Common myeloid progenitor, CD34-positive (primary cell): Measurements from ENCODE around the gene HDAC4.
A peak's percentile ranks its signal among the peaks of the same experiment; 100 is the strongest.

ENCODE experiments used
- CTCF ChIA-PET: fragments of 350-600 bp; sonication (Branson Sonifier 250); formaldehyde crosslinking; loops from one replicate; lab custom pipeline; 2021; ENCODE audit warnings: antibody characterized with exemption; lab: Charles Lee
- POLR2A ChIA-PET: fragments of 350-600 bp; sonication (Branson Sonifier 250); formaldehyde crosslinking; loops from one replicate; lab custom pipeline; 2021; ENCODE audit warnings: antibody characterized with exemption; lab: Charles Lee
- DNase-seq, 3 donors: peaks; one replicate each; pipeline versions ENCODE4 v3.0.0 to v3.0.0-alpha.2; 2013
- H3K27ac ChIP-seq, 2 experiments: 1 replicate in 1 of 2; 2 replicates in 1 of 2; pipeline ENCODE4 v1.7.0; 2013; ENCODE audit warnings: inconsistent platforms in 2 of 2, low read length in 2 of 2, mild to moderate bottlenecking in 2 of 2, low read depth in 1 of 2, moderate library complexity in 1 of 2; ENCODE audit not compliant: severe bottlenecking in 2 of 2, insufficient read depth in 1 of 2, poor library complexity in 1 of 2
- H3K27me3 ChIP-seq, 5 experiments: replicated peaks in 2 of 5; 1 replicate in 3 of 5; 2 replicates in 2 of 5; pipeline versions ENCODE4 v1.6.1 to v1.7.0; 2013; ENCODE audit warnings: low read length in 4 of 5, mild to moderate bottlenecking in 2 of 5, moderate library complexity in 2 of 5, inconsistent platforms in 1 of 5; ENCODE audit not compliant: insufficient read depth in 5 of 5, control insufficient read depth in 4 of 5
- H3K36me3 ChIP-seq, 4 experiments: 1 replicate in 2 of 4; 2 replicates in 2 of 4; pipeline versions ENCODE4 v1.6.1 to v1.7.0; 2013; ENCODE audit warnings: low read length in 3 of 4, control low read depth in 1 of 4, mild to moderate bottlenecking in 1 of 4; ENCODE audit not compliant: control insufficient read depth in 4 of 4, insufficient read depth in 4 of 4
- H3K4me1 ChIP-seq, 4 experiments: 1 replicate in 3 of 4; 2 replicates in 1 of 4; pipeline versions ENCODE4 v1.6.1 to v1.7.1; 2013; ENCODE audit warnings: low read length in 3 of 4, mild to moderate bottlenecking in 3 of 4, control low read depth in 1 of 4, inconsistent platforms in 1 of 4, moderate library complexity in 1 of 4; ENCODE audit not compliant: control insufficient read depth in 4 of 4, insufficient read depth in 4 of 4; ENCODE audit errors: control extremely low read depth in 1 of 4
- H3K4me3 ChIP-seq, 7 experiments: 1 replicate in 4 of 7; 2 replicates in 3 of 7; pipeline versions ENCODE4 v1.5.1 to v1.7.0; 2013; ENCODE audit warnings: mild to moderate bottlenecking in 7 of 7, low read length in 6 of 7, moderate library complexity in 6 of 7, inconsistent platforms in 2 of 7, low read depth in 2 of 7, control low read depth in 1 of 7; ENCODE audit not compliant: insufficient read depth in 4 of 7, control insufficient read depth in 1 of 7; ENCODE audit errors: extremely low read depth in 1 of 7
- H3K9me3 ChIP-seq, 5 experiments: 1 replicate in 4 of 5; 2 replicates in 1 of 5; pipeline versions ENCODE4 v1.6.1 to v1.7.1; 2013; ENCODE audit warnings: low read length in 4 of 5, mild to moderate bottlenecking in 2 of 5, inconsistent platforms in 1 of 5, low read depth in 1 of 5, moderate library complexity in 1 of 5; ENCODE audit not compliant: control insufficient read depth in 4 of 5, insufficient read depth in 2 of 5; ENCODE audit errors: control extremely low read depth in 1 of 5
- WGBS: methylation state at CpG from one replicate; pipeline ENCODE4 v1.1.5; 2013; ENCODE audit not compliant: insufficient coverage; 5-methylcytosine and 5-hydroxymethylcytosine counted together

HDAC4 gene

GRCh38 chr2:239330836-239331235 is 70.0 kb downstream of the HDAC4 start:
- ChIA-PET POLR2A (no interaction called here), CTCF (interaction anchor here (1.1 kb wide), 1 partner anchor 8 kb away, joined by 5 read pairs; no protein-coding TSS in a partner anchor)
- 98% methylated on average over 12 of the region's 14 CpGs for WGBS

GRCh38 chr2:239329972-239330572 is 70.7 kb downstream of the HDAC4 start:
- no peak overlapping the region for H3K4me3 ChIP-seq
- no peak for DNase-seq
- no peaks in the 10 kb centered on the region for H3K9me3 ChIP-seq
- H3K36me3 ChIP-seq = peaks cover 0 to 4% (median 0%) of the 10 kb centered on the region in 4 experiments
- CTCF ChIA-PET = no interaction called here
- POLR2A ChIA-PET = no interaction called here
- WGBS = 92% methylated on average over 11 of the region's 15 CpGs
- H3K4me1 ChIP-seq = peaks cover 0 to 19% (median 7%) of the 10 kb centered on the region in 4 experiments
- H3K27me3 ChIP-seq = no peaks in the 10 kb centered on the region
- no peak overlapping the region for H3K27ac ChIP-seq

More at GRCh38 chr2:239330836-239331235, 70.0 kb downstream of the HDAC4 start:
- no peak overlapping the region for H3K4me3 ChIP-seq
- no peaks in the 10 kb centered on the region for H3K27me3 ChIP-seq
- no peaks in the 10 kb centered on the region for H3K9me3 ChIP-seq
- H3K4me1 ChIP-seq = peaks cover 0 to 19% (median 7%) of the 10 kb centered on the region in 4 experiments
- no peak overlapping the region for H3K27ac ChIP-seq
- H3K36me3 ChIP-seq = peaks cover 0 to 4% (median 0%) of the 10 kb centered on the region in 4 experiments
- DNase-seq = no peak

GRCh38 chr2:239329284-239329971 is 71.4 kb downstream of the HDAC4 start:
- Histone ChIP-seq H3K4me1 (peaks cover 0 to 19% (median 7%) of the 10 kb centered on the region in 4 experiments), H3K27me3 (no peaks in the 10 kb centered on the region), H3K36me3 (peaks cover 0 to 4% (median 0%) of the 10 kb centered on the region in 4 experiments), H3K4me3 (no peak overlapping the region), H3K9me3 (no peaks in the 10 kb centered on the region), H3K27ac (no peak overlapping the region)
- CTCF ChIA-PET = no interaction called here
- no peak for DNase-seq
- 100% methylated on average over 4 of the region's 12 CpGs for WGBS
- POLR2A ChIA-PET = no interaction called here

- POLR2A ChIA-PET = no interaction called here
- Histone ChIP-seq H3K4me1 (peaks cover 0 to 19% (median 7%) of the 10 kb centered on the region in 4 experiments), H3K9me3 (no peaks in the 10 kb centered on the region), H3K27me3 (no peaks in the 10 kb centered on the region), H3K27ac (no peak overlapping the region), H3K4me3 (no peak overlapping the region), H3K36me3 (peaks cover 0 to 4% (median 0%) of the 10 kb centered on the region in 4 experiments)
- CTCF ChIA-PET = no interaction called here
- DNase-seq = no peak
- 95% methylated on average over 16 of the region's 19 CpGs for whole genome bisulfite sequencing
Measured at GRCh38 chr2:239328351-239329191, 72.2 kb downstream of the HDAC4 start.

- Histone ChIP-seq H3K4me3 (no peak overlapping the region), H3K27me3 (no peaks in the 10 kb centered on the region), H3K36me3 (peaks cover 0 to 4% (median 0%) of the 10 kb centered on the region in 4 experiments), H3K27ac (no peak overlapping the region), H3K9me3 (no peaks in the 10 kb centered on the region), H3K4me1 (peaks cover 0 to 19% (median 7%) of the 10 kb centered on the region in 4 experiments)
- 97% methylated on average over 13 of the region's 13 CpGs for WGBS
- CTCF ChIA-PET = no interaction called here
- DNase-seq = no peak
- POLR2A ChIA-PET = no interaction called here
Measured at GRCh38 chr2:239327536-239328350, 73.1 kb downstream of the HDAC4 start.

GRCh38 chr2:239326831-239327535 is 73.8 kb downstream of the HDAC4 start:
- ChIA-PET POLR2A (no interaction called here), CTCF (no interaction called here)
- DNase-seq = peak; percentile 14 to 81 (median 80)
- Histone ChIP-seq H3K4me1 (peaks cover 0 to 19% (median 7%) of the 10 kb centered on the region in 4 experiments), H3K9me3 (no peaks in the 10 kb centered on the region), H3K4me3 (no peak overlapping the region), H3K27ac (no peak overlapping the region), H3K36me3 (peaks cover 0 to 4% (median 1%) of the 10 kb centered on the region in 4 experiments), H3K27me3 (no peaks in the 10 kb centered on the region)
- WGBS = 80% methylated on average over 14 of the region's 16 CpGs
